Midbrain (tissue), 1 donor: ENCODE data around the gene PGM1.

Experiments used
- DNase-seq: peaks from one replicate; lab custom pipeline; 2025; lab: John Stamatoyannopoulos, UW

Gene PGM1

DNA sequence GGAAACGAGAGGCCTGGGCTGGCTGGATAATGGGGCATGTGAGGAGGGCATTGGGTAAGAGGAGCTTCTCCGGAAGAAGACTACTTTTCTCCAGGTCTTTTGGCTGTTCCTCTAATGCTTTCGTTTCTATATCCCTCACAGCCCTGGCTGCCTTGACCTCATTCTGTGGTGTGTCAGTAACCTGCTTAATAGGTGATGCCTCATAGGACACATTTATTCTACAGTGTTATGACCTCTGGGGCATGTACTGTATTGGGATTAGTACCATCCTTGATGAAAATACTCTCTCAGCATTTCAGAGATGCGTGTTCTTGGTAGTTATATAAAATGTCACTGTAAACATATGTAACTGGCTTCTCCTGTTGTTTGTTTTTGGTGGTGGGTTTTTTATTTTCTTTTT lies 40.1 kb downstream of the PGM1 start:
- no peak for DNase-seq

DNA sequence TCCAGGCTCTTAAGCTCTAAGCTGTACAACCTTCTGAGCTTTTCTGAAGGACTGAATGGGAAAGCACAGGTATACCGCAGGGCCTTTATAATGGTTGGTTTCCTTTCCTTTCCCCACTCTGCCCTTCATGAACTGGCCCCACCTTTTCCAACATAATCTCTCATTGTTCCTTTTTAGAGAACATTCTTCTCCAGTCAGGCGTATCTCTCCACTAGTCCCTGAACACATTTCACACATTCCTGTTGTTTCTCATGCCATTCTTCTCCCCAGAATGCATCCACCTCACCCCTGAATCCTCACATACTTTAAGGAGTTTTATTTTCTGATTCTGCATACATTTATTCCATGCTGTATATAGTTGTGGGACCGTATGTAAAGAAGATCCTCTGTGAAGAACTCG lies 41.3 kb downstream of the PGM1 start:
- no peak for DNase-seq

DNA sequence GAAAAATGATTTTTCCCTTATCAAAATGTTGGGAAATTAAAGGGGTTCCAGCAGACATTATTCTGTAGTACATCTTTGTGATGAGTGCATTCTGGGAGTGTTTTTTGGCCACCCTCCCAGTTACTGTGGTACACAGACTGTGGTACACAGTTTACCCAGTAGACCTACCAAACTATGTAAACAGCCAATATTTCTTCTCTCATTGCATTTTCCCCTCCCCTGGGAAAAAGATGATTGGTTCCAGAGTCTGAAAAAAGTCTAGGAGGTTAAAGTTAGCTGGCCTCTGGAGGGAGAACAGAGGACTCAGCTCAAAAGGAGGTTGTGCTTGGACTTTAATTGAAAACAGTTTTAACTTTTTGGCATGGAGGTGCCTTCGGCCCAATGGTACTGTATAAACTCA lies 42.5 kb downstream of the PGM1 start:
- DNase-seq = no peak

DNA sequence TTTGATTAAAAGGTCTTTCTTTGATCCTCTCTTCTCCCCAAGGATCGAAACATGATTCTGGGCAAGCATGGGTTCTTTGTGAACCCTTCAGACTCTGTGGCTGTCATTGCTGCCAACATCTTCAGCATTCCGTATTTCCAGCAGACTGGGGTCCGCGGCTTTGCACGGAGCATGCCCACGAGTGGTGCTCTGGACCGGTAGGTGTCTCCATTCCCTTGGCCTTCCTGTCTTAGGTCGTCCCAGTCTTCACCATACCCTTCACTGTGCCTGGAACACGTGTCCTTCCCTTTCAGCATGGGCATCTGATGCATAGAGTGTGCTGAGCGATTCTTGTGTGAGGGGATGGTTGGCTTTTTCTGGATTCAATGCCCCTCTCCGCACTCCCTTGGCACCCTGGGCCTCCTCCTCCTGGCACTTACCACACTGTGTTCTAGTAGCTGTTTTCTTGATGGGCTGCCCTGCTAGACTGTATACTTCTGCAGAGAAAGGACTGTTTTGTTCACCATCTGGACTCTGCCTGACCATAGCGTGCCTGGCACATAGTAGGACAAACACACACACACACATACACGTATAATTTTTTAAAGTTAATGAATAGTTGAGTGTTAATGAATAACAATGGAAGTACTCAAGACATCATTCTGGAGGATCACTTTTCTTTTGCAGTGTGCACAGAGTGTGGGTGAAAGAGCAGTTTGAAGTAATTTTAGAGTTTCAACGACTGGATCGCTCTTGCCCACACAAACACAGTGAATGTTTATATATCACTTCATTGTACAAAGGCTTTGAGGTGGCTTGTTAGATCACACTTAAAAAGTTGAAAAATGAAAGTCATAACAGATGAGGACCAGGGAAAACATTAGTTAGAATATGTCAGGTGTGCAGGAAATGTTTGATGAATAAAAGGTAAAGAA lies 43.2 kb downstream of the PGM1 start:
- no peak for DNase-seq

DNA sequence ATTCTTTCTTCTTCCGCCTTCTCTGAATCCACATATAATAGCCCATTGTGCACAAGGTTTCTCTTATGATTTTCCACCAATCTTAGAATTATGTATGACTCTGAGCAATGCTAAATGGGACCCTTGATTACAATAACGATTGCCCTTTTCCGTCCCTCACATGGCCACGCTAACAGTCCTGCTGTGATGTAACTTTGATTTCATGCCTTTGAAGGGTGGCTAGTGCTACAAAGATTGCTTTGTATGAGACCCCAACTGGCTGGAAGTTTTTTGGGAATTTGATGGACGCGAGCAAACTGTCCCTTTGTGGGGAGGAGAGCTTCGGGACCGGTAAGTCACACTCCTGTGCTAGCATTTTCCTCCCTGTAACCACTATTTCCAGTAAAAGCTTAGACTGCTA lies 45.3 kb downstream of the PGM1 start:
- no peak for DNase-seq

DNA sequence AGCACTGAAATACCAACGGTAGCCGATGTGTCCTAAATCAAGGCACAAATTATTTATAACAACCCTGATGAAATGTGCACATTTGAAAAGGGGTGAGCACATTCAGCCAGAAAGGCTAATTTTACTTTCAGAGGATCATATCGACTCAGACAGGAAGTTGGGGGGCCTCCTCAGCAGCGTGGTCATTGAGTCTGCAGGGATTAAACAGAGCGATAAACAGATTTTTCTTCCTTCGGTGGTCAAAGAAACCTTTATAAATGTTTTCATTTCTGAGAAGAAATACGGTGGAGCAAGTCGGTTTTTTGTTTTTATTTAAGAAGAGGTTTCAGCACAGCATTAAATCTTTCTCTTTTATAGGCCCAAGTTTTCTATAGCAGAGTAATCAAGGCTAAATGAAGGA lies 45.7 kb downstream of the PGM1 start:
- no peak for DNase-seq

DNA sequence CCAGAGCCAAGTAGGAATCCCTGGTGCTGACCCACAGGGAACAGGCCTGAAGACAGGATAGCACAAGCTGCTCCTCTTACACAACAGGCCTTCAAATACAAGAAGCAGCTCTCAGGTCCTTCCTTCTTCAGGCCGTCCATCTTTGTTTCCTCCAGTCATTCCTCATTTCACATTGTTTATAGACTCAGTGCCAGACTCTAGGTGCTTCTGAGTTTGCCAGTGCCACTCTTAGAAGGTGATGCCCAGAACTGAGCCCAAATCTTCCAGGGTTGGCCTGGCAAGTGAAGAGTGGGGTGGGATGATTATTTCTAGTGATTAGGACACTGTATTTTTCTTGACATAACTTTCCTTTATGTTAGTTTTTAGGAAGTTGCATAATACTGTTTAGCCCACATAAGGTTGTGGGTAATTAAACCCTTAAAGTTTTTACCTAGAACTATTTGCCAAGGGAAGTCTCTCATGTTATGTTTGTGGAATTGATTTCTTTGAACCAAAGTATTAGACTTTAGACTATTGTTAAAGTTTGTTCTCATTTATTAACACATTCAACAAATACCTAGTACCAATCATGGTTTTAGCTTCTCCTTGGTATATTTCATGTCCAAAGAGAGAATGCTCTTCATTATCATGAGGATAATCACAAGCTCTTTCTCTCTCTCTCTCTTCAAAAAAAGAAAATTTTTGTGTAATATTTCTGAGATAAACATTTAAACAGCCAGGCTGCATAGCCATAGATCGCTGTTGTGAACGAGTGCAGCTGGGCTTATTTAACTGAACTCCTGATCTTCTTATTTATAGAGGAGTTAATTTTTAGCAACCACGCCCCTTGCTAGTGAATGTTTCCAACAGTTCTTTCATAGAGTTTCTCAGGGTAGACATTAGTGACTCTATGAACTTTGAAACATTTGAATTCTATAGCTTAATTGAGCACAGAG lies 47.7 kb downstream of the PGM1 start:
- no peak for DNase-seq

DNA sequence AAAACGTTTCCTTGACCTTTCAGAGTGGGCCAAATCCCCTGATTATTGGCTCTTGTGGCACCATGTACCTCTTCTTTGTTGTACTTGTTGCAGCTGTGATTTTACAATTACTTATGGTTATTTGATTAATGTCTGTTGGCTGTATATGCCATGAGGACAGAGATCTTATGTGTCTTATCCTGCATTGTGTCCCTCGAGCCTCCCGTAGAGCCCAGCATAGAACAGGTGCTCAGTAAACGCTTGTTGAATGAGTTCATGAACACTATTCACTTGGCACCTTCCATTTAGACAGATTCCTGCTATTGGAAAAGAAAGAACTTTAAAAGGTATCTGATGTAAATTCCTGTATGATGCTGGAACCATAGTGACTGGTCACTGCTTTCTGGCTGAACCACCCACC lies 48.4 kb downstream of the PGM1 start:
- DNase-seq = no peak

DNA sequence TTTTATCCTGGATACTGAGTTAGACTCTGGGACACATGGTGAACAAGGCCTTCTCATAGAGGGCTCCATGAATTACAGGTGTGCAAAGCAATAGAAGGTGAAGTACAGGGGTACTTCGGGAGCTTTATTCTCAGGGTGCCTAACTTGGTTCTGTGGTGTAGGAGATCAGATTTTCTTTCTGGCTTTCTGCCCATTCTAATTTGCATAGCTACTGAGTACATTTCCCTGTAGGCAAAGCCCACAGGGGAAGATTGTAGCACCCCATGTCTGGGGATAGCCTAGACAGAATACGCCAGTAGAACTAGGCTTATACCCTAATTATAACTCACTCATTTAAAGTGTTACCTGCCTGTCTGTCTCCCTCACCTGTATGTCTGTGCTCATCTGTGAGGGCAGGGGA lies 49.7 kb downstream of the PGM1 start:
- no peak for DNase-seq

DNA sequence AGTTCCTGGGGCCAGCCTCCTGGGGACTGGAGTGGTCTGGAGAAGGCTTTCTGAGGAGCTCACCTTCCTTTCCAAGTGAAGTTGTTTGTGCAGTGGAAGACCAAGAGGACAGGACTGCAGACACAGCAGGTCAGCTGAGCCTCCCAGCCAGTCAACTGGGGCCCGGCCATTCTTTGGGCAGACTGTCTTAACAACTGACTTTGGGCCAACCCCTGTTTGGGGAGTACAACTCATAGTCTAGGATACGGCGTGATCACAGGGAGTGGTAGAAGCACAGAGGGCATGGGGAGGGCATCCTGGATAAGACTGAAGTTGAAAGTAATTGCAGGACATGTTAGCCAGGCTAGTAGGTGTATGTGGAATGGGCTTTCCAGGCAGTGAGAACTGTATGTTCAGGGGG lies 50.3 kb downstream of the PGM1 start:
- DNase-seq = no peak

DNA sequence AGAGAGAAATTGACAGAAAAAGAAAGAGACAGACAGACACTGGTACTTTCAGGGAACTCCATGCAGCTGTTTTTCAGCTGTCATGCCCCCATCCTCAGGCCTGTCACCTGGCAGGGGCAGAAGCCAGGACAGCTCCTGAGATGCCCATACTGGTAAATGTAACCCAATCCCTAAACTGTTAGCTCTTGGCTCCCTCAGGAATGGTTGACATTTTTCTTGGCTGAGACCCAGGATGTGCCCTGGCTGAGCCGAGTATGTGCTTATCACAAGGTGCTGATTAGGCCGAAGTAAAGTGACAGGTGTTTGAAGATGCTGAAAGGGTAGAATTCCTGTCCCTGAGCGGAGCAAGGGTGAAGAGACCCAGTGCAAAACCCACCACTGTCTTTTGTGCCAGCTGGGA lies 50.7 kb downstream of the PGM1 start:
- DNase-seq = no peak

DNA sequence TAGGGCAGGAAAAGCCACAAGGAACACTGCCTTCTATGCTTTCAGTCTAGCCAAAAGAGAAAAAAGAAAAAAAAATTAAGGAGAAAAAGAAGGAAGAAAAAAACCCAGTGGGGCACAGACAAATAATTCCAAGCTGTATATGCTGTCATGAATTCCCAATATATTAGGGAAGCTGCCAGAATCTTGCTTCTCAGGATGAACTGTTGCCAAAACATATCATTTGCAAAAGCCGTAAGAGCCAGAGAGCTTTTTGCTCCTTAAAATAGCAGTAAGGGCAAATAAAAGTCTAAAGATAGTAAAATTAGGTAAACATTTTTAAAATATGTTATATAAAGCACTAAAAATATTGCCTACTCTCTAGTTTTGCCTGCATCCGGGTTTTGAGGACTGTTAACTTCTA lies 52.1 kb downstream of the PGM1 start:
- no peak for DNase-seq

DNA sequence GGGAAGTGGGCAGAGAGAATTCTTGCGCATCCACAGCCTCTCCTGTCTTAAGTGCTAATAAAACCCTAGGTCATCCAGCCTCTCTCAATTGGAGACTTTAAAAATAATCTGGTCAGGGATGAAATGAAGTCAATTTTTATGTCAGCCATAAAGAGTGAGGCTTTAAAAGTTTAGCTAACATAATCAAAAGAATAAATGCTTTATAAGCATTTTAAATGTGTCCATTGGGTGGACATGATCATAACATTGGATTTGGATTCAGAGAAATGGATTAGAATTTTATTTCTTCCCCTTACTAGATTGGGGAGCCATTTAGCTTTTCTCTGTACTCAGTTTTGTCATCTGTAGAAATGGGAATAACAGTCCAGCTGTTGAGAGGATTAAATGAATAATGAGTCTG lies 55.5 kb downstream of the PGM1 start:
- no peak for DNase-seq

DNA sequence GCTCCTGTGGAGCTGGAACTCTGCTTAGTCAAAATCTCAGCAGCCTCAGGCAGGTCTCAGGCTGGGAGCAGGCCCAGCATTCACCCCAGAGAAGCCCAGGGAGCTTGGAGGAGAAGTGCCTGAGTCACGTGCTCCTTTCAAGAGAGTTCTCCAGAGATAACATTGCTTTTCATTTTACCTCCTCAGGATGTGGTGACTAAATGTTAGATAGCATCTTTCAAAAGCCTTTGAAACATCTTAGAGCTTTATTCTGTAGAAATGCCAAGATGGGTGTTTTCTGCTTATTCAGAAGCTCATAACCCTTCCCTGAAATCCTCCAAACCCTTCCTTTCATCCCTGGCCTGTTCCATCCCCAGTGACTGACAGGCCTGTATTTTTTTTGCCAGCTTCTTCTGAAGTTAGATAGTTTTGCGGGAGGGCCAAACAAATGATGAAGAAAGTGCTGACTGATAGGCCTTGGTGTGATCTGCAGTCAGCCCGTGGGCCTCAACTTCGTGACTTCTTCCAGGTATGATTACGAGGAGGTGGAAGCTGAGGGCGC lies 58.0 kb downstream of the PGM1 start:
- DNase-seq = no peak

DNA sequence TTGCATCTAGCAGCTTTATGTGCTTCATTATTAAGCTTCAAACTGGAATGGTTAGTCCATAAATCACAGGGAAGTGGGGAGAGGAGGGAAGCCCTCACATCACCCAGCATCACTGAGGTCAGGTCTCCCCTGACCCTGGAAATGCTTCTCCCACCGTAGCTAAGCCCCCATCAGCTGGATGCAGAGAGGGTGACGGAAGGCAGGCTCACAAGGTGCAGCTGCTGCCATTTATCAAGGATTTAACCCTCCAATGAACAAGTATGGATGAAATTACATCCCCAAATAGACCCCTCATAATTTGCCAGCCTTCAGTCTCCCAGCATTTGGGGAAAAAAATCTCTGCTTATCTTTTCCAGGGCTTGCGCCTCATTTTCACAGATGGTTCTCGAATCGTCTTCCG lies 60.8 kb downstream of the PGM1 start:
- no peak for DNase-seq

DNA sequence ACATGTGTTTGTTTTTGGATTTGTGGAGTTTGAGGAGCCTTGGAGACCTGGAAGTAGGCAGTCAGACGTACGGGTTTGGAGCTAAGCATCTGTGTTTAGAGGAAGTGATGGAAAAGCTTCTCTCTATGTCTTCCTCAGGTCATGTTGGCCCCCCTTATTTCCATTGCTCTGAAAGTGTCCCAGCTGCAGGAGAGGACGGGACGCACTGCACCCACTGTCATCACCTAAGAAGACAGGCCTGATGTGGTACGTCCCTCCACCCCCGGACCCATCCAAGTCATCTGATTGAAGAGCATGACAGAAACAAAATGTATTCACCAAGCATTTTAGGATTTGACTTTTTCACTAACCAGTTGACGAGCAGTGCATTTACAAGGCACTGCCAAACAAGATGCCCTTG lies 66.2 kb downstream of the PGM1 start:
- no peak for DNase-seq

DNA sequence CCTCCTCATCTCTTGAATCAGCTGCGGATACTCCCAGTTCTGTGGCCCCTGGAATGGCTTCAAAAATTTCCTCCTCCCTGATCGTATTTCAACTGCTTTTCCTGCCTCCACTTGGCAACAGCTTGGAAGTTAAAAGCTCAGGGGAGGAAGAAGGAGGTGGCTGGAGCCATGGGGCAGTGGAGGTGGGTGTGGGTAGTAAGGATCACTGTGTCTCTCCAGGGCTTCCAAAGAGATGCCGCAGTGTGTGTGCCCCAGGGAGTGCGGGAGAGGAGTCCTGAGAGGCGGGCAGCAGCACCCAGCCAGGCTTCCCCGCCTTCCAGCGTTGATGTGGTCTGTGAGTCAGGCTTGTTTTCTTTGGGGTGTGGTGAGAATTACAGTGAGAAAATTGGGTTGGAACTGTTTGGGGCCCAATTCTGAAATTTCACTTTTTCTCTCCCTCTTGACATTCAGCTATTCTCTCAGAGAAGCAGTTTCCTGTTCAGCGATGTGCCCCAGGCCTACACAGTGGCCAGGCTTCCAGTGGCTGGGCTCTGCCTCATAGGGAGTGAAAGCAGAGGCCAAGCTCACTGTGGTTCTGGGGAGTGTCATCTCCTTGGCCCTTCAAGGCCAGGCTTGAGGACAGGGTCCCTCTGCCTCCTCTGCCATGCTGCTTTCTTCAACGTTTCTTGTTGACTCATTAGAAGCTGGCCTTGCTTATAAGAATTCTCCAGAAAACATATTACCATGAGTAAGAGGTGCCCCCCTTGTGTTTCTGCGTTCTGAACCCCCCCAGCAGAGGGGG lies 69.0 kb downstream of the PGM1 start:
- DNase-seq = no peak

DNA sequence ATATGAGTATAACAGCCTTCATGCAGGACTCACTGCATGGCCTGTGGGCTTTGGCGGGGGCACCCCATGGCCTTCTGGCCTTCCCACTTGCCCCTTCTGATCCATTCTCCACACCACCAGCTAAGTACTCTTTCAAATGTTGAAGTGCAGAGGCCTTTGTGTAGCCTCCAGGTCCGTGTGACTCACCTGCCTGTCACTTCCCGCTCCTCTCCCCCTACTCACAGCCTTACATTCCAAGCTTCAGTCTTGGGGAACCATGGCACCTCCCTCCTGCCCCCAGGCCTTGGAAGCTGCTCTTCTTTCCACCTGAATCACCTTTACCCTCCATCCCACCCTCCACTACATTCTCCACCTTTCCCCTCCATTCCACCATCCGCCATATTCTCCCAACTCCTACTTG lies 69.6 kb downstream of the PGM1 start:
- no peak for DNase-seq

DNA sequence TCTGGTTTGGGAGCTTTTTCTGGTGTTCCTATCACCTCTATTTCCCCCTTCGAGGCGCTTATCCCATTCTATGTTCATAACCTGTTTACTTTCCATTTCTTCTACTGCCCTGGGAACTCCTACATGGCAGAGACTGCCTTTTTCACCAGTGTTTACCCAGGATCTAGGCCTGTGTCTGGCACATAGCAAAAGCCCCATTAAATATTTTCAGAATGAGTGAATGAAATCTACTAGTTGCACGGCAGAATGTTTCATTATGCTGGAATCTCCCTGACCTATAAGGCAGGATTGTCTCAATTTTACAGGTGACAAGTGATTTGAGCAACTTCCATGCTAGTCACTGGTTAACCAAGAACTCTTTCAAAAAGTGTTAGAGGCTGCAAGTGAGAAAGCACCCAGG lies 70.1 kb downstream of the PGM1 start:
- no peak for DNase-seq

DNA sequence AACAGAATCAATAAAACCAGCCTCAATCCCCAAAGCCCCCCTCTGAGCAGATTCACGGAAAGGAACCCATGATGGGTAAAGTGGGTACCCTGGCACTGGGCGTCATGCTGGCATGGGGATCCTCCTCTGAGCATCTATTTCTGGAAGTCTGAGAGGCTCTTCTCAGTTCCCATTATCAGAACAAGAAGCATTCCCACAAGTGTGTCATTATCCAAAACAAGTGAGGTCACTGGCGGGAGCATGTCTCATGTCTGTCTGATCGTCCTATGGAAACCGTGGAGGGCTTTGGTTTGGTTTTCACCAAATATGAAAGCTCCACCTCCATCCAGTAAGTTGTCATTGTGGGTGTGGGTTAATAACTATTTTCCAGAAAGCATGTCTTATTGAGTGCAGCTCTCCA lies 70.7 kb downstream of the PGM1 start:
- DNase-seq = no peak

DNA sequence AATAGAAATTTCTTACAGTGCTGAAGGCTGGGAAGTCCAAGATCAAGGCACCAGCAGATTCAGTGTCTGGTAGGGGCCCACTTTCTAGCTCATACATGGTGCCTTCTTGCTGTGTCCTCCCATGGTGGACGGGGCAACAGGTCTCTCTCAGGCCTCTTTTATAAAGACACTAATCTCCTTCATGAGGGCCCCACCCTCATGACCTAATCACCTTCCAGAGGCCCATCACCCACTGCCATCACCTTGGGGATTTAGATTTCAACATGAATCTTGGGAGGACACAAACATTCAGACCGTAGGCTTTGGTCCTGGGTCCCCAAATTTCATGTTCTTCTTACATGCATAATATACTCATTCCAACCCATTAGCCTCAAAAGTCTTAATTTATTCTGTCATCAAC lies 71.5 kb downstream of the PGM1 start:
- DNase-seq = no peak

DNA sequence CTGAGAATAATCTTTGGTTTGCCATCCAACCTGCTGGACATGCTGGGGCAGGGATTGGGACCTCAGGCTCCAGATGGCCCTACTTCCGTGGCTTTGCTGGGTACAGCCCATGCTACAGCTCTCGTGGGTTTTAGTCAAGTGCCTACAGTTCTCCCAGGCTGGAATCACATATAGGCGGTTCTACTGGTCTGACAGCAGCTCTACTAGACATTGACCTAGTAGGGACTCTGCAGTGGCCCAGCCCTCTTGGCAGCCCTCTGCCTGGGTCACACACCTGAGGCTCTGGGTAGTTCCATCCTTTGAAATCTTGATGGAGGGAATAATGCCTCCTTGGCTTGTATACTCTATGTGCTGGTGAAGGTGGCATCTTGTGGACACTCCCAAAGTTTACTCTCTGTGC lies 72.2 kb downstream of the PGM1 start:
- no peak for DNase-seq
